Upper lobe of left lung (tissue), 4 donors: Measurements from ENCODE around the gene MUC5B.
"Not testable (repeated sequence)": the region's sequence is repeated elsewhere in the genome, so short reads cannot be mapped to it uniquely, and the experiment has no call there.

Experiments
- CTCF ChIP-seq, 6 experiments: fragments of 450-650 bp in 4 of 6; fragments of 200-600 bp in 2 of 6; sonication (generic) in 2 of 6; IDR thresholded peaks; one replicate each; pipeline ENCODE4 v1.5.1; 2016 to 2019; ENCODE audit warnings: antibody characterized with exemption in 6 of 6
- EP300 ChIP-seq, 4 donors: sonication (generic); formaldehyde crosslinking; IDR thresholded peaks; one replicate each; pipeline ENCODE4 v1.5.1; 2017; ENCODE audit warnings: antibody characterized with exemption in 4 of 4, control low read depth in 2 of 4
- POLR2AphosphoS5 ChIP-seq, 2 donors: sonication (generic); formaldehyde crosslinking; IDR thresholded peaks; one replicate each; pipeline ENCODE4 v1.5.1; 2017; ENCODE audit warnings: antibody characterized with exemption in 2 of 2

- not testable (repeated sequence) for TF ChIP-seq CTCF, EP300, POLR2AphosphoS5 (IDR thresholded peaks at IDR 0.05)
Measured at GRCh38 chr11:1265480-1265879, 42.6 kb downstream of the MUC5B start.
